ENCODE results near the gene NGEF. TPM values are rescaled to one million over a fixed set of nuclear protein-coding genes. Genes with fewer than 3 reads are reported as not detected.

NGEF gene
- total and polyA plus RNA-seq, 8 donors, result 3.3 to 7.1 (median 5.4) TPM

DNA sequence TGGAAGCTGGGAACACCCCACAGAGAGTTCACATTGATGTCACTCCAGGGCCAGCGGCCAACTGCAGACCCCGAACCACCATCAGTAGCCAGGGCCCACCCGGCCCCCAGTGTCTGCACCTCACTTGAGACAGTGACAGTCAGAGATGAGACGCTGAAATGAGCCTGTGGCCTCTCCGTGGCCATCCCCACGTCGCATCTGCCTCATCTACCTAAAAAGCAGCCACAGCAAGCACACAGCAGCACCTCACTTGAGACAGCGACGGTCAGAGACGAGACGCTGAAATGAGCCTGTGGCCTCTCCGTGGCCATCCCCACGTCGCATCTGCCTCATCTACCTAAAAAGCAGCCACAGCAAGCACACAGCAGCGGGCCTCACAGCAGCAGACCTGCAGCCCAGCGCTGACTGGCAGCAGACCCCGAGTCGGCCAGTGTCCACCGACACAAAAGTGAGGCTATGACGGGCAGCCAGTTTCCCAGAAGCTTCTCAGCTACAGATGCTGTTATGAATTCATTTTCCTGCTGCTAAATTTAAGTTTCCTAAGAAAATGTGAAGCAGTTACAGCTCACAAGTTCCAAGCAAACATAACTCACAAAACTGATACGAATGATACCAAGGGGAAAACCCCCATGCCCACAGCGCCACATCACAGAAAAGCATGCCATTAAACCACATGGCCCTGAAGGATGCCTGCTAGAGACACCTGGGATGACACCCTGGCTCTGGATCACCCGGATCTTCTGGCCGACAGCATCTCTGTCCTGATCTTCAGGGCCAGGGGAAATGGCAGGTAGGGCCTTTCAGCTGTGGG, 115.3 kb downstream of the NGEF start:
- intact Hi-C loops (cut with DNase I), result no loop called here
- Histone ChIP-seq H3K9me3 (no peaks in the 10 kb centered on the region), H3K27me3 (no peaks in the 10 kb centered on the region), H3K36me3 (no peaks in the 10 kb centered on the region), H3K4me1 (no peaks in the 10 kb centered on the region), H3K4me3 (no peak overlapping the region), H3K27ac (no peak overlapping the region)
- FAIRE-seq, result no peak
- no peak for DNase-seq
- no peak for ATAC-seq
- TF ChIP-seq CTCF (IDR thresholded peaks at IDR 0.05), result no peak
- 92 to 94% methylated on average over 24 of the region's 24 CpGs for WGBS, 2 donors

GRCh38 chr2:232896720-232897597, 116.1 kb downstream of the NGEF start:
- Histone ChIP-seq H3K9me3 (no peaks in the 10 kb centered on the region), H3K4me3 (no peak overlapping the region), H3K4me1 (peaks cover 0 to 2% (median 0%) of the 10 kb centered on the region in 3 donors), H3K36me3 (no peaks in the 10 kb centered on the region), H3K27me3 (no peaks in the 10 kb centered on the region), H3K27ac (no peak overlapping the region)
- FAIRE-seq, result no peak
- no peak for DNase-seq
- 90 to 94% methylated on average over 9 of the region's 9 CpGs for WGBS, 2 donors
- ATAC-seq, result no peak
- intact Hi-C loops (cut with DNase I), result no loop called here
- TF ChIP-seq CTCF (IDR thresholded peaks at IDR 0.05), result no peak

DNA sequence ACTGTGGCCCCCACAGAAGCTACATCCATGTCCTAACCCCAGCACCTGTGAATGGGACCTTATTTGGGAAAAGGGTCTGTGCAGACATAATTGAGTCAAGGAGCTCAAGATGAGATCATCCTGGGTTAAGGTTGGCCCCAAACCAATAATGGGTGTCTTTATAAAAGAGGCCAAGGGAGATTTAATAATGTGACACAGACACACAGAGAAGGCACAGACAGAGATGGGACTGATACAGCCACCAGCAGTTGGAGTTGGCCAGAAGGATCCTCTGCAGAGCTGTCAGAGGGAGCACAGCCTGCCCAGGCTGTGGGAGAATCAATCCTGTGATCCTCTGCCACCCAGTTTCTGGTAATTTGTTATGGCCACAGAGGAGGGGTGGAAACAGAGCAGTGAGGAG, 116.9 kb downstream of the NGEF start:
- no peaks in the 10 kb centered on the region for H3K36me3 ChIP-seq
- peaks cover 0 to 6% (median 6%) of the 10 kb centered on the region in 3 donors for H3K4me1 ChIP-seq
- no peaks in the 10 kb centered on the region for H3K9me3 ChIP-seq
- FAIRE-seq (no peak), DNase-seq (no peak), ATAC-seq (no peak)
- intact Hi-C loops (cut with DNase I), result no loop called here
- no peak for TF ChIP-seq CTCF (IDR thresholded peaks at IDR 0.05)
- no peak overlapping the region for H3K4me3 ChIP-seq
- H3K27ac ChIP-seq, result no peak overlapping the region
- no peaks in the 10 kb centered on the region for H3K27me3 ChIP-seq

GRCh38 chr2:232894746-232895145, 118.3 kb downstream of the NGEF start:
- intact Hi-C loops (cut with DNase I), result no loop called here
- H3K4me1 ChIP-seq, result peaks cover 0 to 10% (median 6%) of the 10 kb centered on the region in 3 donors
- H3K36me3 ChIP-seq, result no peaks in the 10 kb centered on the region
- no peaks in the 10 kb centered on the region for H3K27me3 ChIP-seq
- no peak for TF ChIP-seq CTCF (IDR thresholded peaks at IDR 0.05)
- no peaks in the 10 kb centered on the region for H3K9me3 ChIP-seq
- 87 to 89% methylated on average over 19 of the region's 19 CpGs for WGBS, 2 donors
- ATAC-seq, result no peak
- no peak for DNase-seq
- no peak overlapping the region for H3K27ac ChIP-seq
- no peak overlapping the region for H3K4me3 ChIP-seq
- FAIRE-seq, result no peak
